K562 (cell line): Measurements from ENCODE around the gene SMOC2. TPM values are rescaled to one million over a fixed set of nuclear protein-coding genes. Genes with fewer than 3 reads are reported as not detected.

ENCODE experiments used
- CBX8 ChIP-seq: fragments of 200-600 bp; sonication (generic); IDR thresholded peaks from 2 replicates; pipeline ENCODE4 v1.6.1; 2012; ENCODE audit warnings: borderline replicate concordance, mixed run types, low read depth, mild to moderate bottlenecking, moderate library complexity, mixed read lengths, low read length, control low read depth, inconsistent platforms; ENCODE audit not compliant: poor library complexity, severe bottlenecking; ENCODE audit errors: extremely low read depth
- CHCHD3 ChIP-seq: fragments of 250-450 bp; sonication (Bioruptor Pico); IDR thresholded peaks from 2 replicates; pipeline ENCODE4 v2.1.2; 2022; ENCODE audit warnings: mild to moderate bottlenecking
- E2F4 ChIP-seq: sonication (generic); formaldehyde crosslinking; IDR thresholded peaks from 2 replicates; pipeline ENCODE4 v1.8.0; 2022; ENCODE audit warnings: mild to moderate bottlenecking, low read depth, missing genetic modification reagents
- HCFC1 ChIP-seq: IDR thresholded peaks from 2 replicates; pipeline ENCODE4 v1.6.1; 2012; ENCODE audit warnings: low read depth, low read length, improper control_type of control experiment
- SREBF2 ChIP-seq: sonication (generic); formaldehyde crosslinking; IDR thresholded peaks from 2 replicates; pipeline ENCODE4 v1.4.0; 2020; ENCODE audit warnings: mild to moderate bottlenecking, missing genetic modification reagents
- TBL1XR1 ChIP-seq, 2 experiments: IDR thresholded peaks; 2 replicates each; pipeline ENCODE4 v1.6.1; 2012; ENCODE audit warnings: improper control_type of control experiment in 2 of 2, low read length in 2 of 2, mild to moderate bottlenecking in 1 of 2
- polyA plus RNA-seq, 8 experiments: library from polyadenylated mRNA; depleted of rRNA in 4 of 8; stranded (reverse) in 5 of 8; unstranded in 3 of 8; fragments of >200 nt; fragmentation: Nextera tagmentation in 2 of 8; fragmentation: Illumina TruSeq in 1 of 8; extraction: Ambion mirVana in 2 of 8; extraction: Trizol in 1 of 8; gene quantifications; 2 replicates each; pipeline versions ENCODE4 v1.2.1 to v1.2.3, GENCODE V29; 2011 to 2014; ENCODE audit warnings: inconsistent platforms in 1 of 8, missing spikeins in 1 of 8
- total RNA-seq, 7 experiments: library from RNA; depleted of rRNA in 6 of 7; stranded (reverse); fragments of >200 nt in 6 of 7; fragmentation: Illumina TruSeq in 2 of 7; extraction: Trizol in 2 of 7; gene quantifications; 2 replicates each; pipeline versions ENCODE4 v1.2.1 to v1.2.3, GENCODE V29; 2011 to 2021; ENCODE audit warnings: low replicate concordance in 1 of 7
- TF ChIP-seq, protein P1 (sequence below): sonication (generic); formaldehyde crosslinking; IDR thresholded peaks from 2 replicates; pipeline ENCODE4 v1.8.0; 2022; ENCODE audit warnings: mild to moderate bottlenecking, missing genetic modification reagents

SMOC2 gene
- total and polyA plus RNA-seq, 9 of the 15 experiments (the other 6 are each of a cell fraction or from before 2014, with no cell fraction given), result 0.45 to 2.3 (median 1.1) TPM

- TF ChIP-seq SREBF2 (no peak), CHCHD3 (no peak), HCFC1 (no peak), CBX8 (no peak), TBL1XR1 (IDR thresholded peaks at IDR 0.05; ENCODE audit: low read length in 2 of 2) (no peak), E2F4 (CRISPR knock-in tag) (no peak)
- TF ChIP-seq, protein P1, sequence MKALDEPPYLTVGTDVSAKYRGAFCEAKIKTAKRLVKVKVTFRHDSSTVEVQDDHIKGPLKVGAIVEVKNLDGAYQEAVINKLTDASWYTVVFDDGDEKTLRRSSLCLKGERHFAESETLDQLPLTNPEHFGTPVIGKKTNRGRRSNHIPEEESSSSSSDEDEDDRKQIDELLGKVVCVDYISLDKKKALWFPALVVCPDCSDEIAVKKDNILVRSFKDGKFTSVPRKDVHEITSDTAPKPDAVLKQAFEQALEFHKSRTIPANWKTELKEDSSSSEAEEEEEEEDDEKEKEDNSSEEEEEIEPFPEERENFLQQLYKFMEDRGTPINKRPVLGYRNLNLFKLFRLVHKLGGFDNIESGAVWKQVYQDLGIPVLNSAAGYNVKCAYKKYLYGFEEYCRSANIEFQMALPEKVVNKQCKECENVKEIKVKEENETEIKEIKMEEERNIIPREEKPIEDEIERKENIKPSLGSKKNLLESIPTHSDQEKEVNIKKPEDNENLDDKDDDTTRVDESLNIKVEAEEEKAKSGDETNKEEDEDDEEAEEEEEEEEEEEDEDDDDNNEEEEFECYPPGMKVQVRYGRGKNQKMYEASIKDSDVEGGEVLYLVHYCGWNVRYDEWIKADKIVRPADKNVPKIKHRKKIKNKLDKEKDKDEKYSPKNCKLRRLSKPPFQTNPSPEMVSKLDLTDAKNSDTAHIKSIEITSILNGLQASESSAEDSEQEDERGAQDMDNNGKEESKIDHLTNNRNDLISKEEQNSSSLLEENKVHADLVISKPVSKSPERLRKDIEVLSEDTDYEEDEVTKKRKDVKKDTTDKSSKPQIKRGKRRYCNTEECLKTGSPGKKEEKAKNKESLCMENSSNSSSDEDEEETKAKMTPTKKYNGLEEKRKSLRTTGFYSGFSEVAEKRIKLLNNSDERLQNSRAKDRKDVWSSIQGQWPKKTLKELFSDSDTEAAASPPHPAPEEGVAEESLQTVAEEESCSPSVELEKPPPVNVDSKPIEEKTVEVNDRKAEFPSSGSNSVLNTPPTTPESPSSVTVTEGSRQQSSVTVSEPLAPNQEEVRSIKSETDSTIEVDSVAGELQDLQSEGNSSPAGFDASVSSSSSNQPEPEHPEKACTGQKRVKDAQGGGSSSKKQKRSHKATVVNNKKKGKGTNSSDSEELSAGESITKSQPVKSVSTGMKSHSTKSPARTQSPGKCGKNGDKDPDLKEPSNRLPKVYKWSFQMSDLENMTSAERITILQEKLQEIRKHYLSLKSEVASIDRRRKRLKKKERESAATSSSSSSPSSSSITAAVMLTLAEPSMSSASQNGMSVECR (CRISPR knock-in tag), result no peak
Observed at GRCh38 chr6:168599769-168600330, 158.9 kb downstream of the SMOC2 start (continued).
